Peyer's patch (tissue), 4 donors: Measurements from ENCODE around the gene MXRA7. TPM values are rescaled to one million over a fixed set of nuclear protein-coding genes. Genes with fewer than 3 reads are reported as not detected.

Experiments
- DNase-seq, 3 donors: peaks; one replicate each; pipeline ENCODE4 v3.0.0-alpha.2; 2017 to 2019
- H3K27ac ChIP-seq, 4 donors: fragments of 200-600 bp; sonication (generic); one replicate each; pipeline ENCODE4 v1.5.1; 2016 to 2019
- H3K27me3 ChIP-seq, 2 donors: fragments of 200-600 bp; sonication (generic); one replicate each; pipeline ENCODE4 v1.5.1; 2019
- H3K36me3 ChIP-seq, 3 donors: fragments of 200-600 bp; sonication (generic); one replicate each; pipeline ENCODE4 v1.5.1; 2016 to 2019
- H3K4me1 ChIP-seq, 4 donors: fragments of 200-600 bp; sonication (generic); one replicate each; pipeline ENCODE4 v1.5.1; 2016 to 2019
- H3K4me3 ChIP-seq, 4 donors: fragments of 200-600 bp; sonication (generic); 1 replicate in 3 of 4; 2 replicates in 1 of 4; pipeline ENCODE4 v1.5.1; 2016 to 2019; ENCODE audit warnings: mild to moderate bottlenecking in 1 of 4
- H3K9me3 ChIP-seq, 4 donors: fragments of 200-600 bp; sonication (generic); one replicate each; pipeline ENCODE4 v1.5.1; 2016 to 2019; ENCODE audit warnings: mild to moderate bottlenecking in 1 of 4
- CTCF ChIP-seq, 6 experiments: fragments of 450-650 bp in 4 of 6; fragments of 200-600 bp in 2 of 6; sonication (generic) in 1 of 6; IDR thresholded peaks; one replicate each; pipeline ENCODE4 v1.5.1; 2017 to 2019; ENCODE audit warnings: antibody characterized with exemption in 6 of 6, mild to moderate bottlenecking in 3 of 6, moderate library complexity in 1 of 6
- POLR2A ChIP-seq, 2 donors: fragments of 450-650 bp; IDR thresholded peaks; one replicate each; pipeline ENCODE4 v1.5.1; 2017; ENCODE audit warnings: antibody characterized with exemption in 2 of 2, mild to moderate bottlenecking in 2 of 2, moderate library complexity in 2 of 2
- total RNA-seq, 4 donors: library from RNA; depleted of rRNA; stranded (reverse); fragments of >200 nt; gene quantifications; one replicate each; pipeline ENCODE4 v1.1.0, GENCODE V29; 2016

The MXRA7 gene
- total RNA-seq, 4 donors from 2014 or later, result 9.1 to 27.3 (median 23.4) TPM

- no peaks in the 10 kb centered on the region for H3K27me3 ChIP-seq
- DNase-seq, result no peak
- H3K27ac ChIP-seq, result no peak overlapping the region
- TF ChIP-seq POLR2A (IDR thresholded peaks at IDR 0.05) (no peak), CTCF (IDR thresholded peaks at IDR 0.05) (no peak)
- H3K36me3 ChIP-seq, result no peaks in the 10 kb centered on the region
- peaks cover 0 to 4% (median 0%) of the 10 kb centered on the region in 4 donors for H3K9me3 ChIP-seq
- no peak overlapping the region for H3K4me3 ChIP-seq
- H3K4me1 ChIP-seq, result peaks cover 0 to 20% (median 0%) of the 10 kb centered on the region in 4 donors
Measured at GRCh38 chr17:76646712-76647111, 64.1 kb downstream of the MXRA7 start.

GRCh38 chr17:76645481-76645880, 65.3 kb downstream of the MXRA7 start:
- TF ChIP-seq CTCF (IDR thresholded peaks at IDR 0.05) (no peak), POLR2A (IDR thresholded peaks at IDR 0.05) (no peak)
- H3K27me3 ChIP-seq, result no peaks in the 10 kb centered on the region
- H3K27ac ChIP-seq, result peak overlapping the region in 3 of 4 donors; percentile 26 to 70 (median 67)
- H3K9me3 ChIP-seq, result peaks cover 0 to 4% (median 0%) of the 10 kb centered on the region in 4 donors
- DNase-seq, result no peak
- H3K4me3 ChIP-seq, result no peak overlapping the region
- no peaks in the 10 kb centered on the region for H3K36me3 ChIP-seq
- peaks cover 0 to 20% (median 0%) of the 10 kb centered on the region in 4 donors for H3K4me1 ChIP-seq

GRCh38 chr17:76644995-76645394, 65.8 kb downstream of the MXRA7 start:
- no peak overlapping the region for H3K4me3 ChIP-seq
- no peaks in the 10 kb centered on the region for H3K36me3 ChIP-seq
- H3K9me3 ChIP-seq, result peaks cover 0 to 4% (median 0%) of the 10 kb centered on the region in 4 donors
- H3K27ac ChIP-seq, result peak overlapping the region in 3 of 4 donors; percentile 26 to 70 (median 67)
- H3K4me1 ChIP-seq, result peaks cover 0 to 20% (median 0%) of the 10 kb centered on the region in 4 donors
- TF ChIP-seq CTCF (IDR thresholded peaks at IDR 0.05) (no peak), POLR2A (IDR thresholded peaks at IDR 0.05) (no peak)
- no peak for DNase-seq
- no peaks in the 10 kb centered on the region for H3K27me3 ChIP-seq

- peak in 2 of 3 donors; percentile 72 to 82 for DNase-seq
- Histone ChIP-seq H3K36me3 (no peaks in the 10 kb centered on the region), H3K4me3 (peak within 1 kb of the TSS in 3 of 4 donors; percentile 18 to 49 (median 43)), H3K9me3 (peaks cover 0 to 4% (median 0%) of the 10 kb centered on the region in 4 donors), H3K27ac (peak within 1 kb of the TSS; percentile 17 to 76 (median 68)), H3K4me1 (peaks cover 0 to 20% (median 0%) of the 10 kb centered on the region in 4 donors), H3K27me3 (no peaks in the 10 kb centered on the region)
- TF ChIP-seq POLR2A (IDR thresholded peaks at IDR 0.05), result peak; percentile 79 to 87
- no peak for TF ChIP-seq CTCF (IDR thresholded peaks at IDR 0.05)
Measured at GRCh38 chr17:76643553-76644148, 67.1 kb downstream of the MXRA7 start, which contains the start of gene ST6GALNAC1. ST6GALNAC1 (minus strand) TSS chr17:76643757; CDS start chr17:76643638, 119 bp downstream.

GRCh38 chr17:76642994-76643393, 67.8 kb downstream of the MXRA7 start:
- DNase-seq, result no peak
- Histone ChIP-seq H3K9me3 (peaks cover 0 to 4% (median 0%) of the 10 kb centered on the region in 4 donors), H3K4me1 (peaks cover 0 to 20% (median 0%) of the 10 kb centered on the region in 4 donors), H3K4me3 (peak overlapping the region in 3 of 4 donors; percentile 18 to 49 (median 43)), H3K27ac (peak overlapping the region; percentile 17 to 76 (median 68)), H3K27me3 (no peaks in the 10 kb centered on the region), H3K36me3 (peaks cover 0 to 1% (median 0%) of the 10 kb centered on the region in 3 donors)
- no peak for TF ChIP-seq CTCF (IDR thresholded peaks at IDR 0.05)
- no peak for TF ChIP-seq POLR2A (IDR thresholded peaks at IDR 0.05)
